GM21717 (cell line): ENCODE data around the gene HMGA1.

Experiments used
- ATAC-seq: cut with Tn5 transposase; IDR thresholded peaks from one replicate; pipeline ENCODE4 v1.9.1; 2021; ENCODE audit warnings: mild to moderate bottlenecking, moderate library complexity; ENCODE audit not compliant: unreplicated experiment

The HMGA1 gene

GRCh38 chr6:34236443-34237315 lies at the start of gene HMGA1:
TSS of gene HMGA1 (plus strand) at chr6:34236873. CDS start at chr6:34240781, 3,908 bp downstream.
- ATAC-seq, result peak; percentile 50

GRCh38 chr6:34189806-34190503 lies 46.7 kb upstream of the HMGA1 start:
- no peak for ATAC-seq

- no peak for ATAC-seq
Measured at GRCh38 chr6:34190504-34191122, 46.1 kb upstream of the HMGA1 start.

GRCh38 chr6:34194772-34195171 lies 41.9 kb upstream of the HMGA1 start:
- no peak for ATAC-seq

- ATAC-seq, result no peak
Measured at GRCh38 chr6:34195726-34196115, 41.0 kb upstream of the HMGA1 start.

- no peak for ATAC-seq
Measured at GRCh38 chr6:34196116-34196832, 40.4 kb upstream of the HMGA1 start.

- ATAC-seq, result no peak
Measured at GRCh38 chr6:34196833-34197195, 39.9 kb upstream of the HMGA1 start.

- ATAC-seq, result no peak
Measured at GRCh38 chr6:34200340-34200971, 36.2 kb upstream of the HMGA1 start.

- no peak for ATAC-seq
Measured at GRCh38 chr6:34201455-34202107, 35.1 kb upstream of the HMGA1 start.

- ATAC-seq, result no peak
Measured at GRCh38 chr6:34202329-34203201, 34.1 kb upstream of the HMGA1 start.

GRCh38 chr6:34204693-34205092 lies 32.0 kb upstream of the HMGA1 start:
- ATAC-seq, result no peak

- ATAC-seq, result no peak
Measured at GRCh38 chr6:34205466-34205865, 31.2 kb upstream of the HMGA1 start.

- no peak for ATAC-seq
Measured at GRCh38 chr6:34205916-34206315, 30.8 kb upstream of the HMGA1 start.

GRCh38 chr6:34206726-34207125 lies 29.9 kb upstream of the HMGA1 start:
- no peak for ATAC-seq

- no peak for ATAC-seq
Measured at GRCh38 chr6:34207695-34208443, 28.8 kb upstream of the HMGA1 start.

- ATAC-seq, result no peak
Measured at GRCh38 chr6:34213772-34214171, 22.9 kb upstream of the HMGA1 start.

- no peak for ATAC-seq
Measured at GRCh38 chr6:34218691-34219090, 18.0 kb upstream of the HMGA1 start.

GRCh38 chr6:34223381-34223955 lies 13.2 kb upstream of the HMGA1 start:
- peak; percentile 16 for ATAC-seq
